Common myeloid progenitor, CD34-positive (primary cell): ENCODE measurements around the gene TUB.

Experiments
- CTCF ChIA-PET: fragments of 350-600 bp; sonication (Branson Sonifier 250); formaldehyde crosslinking; loops from one replicate; lab custom pipeline; 2021; ENCODE audit warnings: antibody characterized with exemption; lab: Charles Lee
- POLR2A ChIA-PET: fragments of 350-600 bp; sonication (Branson Sonifier 250); formaldehyde crosslinking; loops from one replicate; lab custom pipeline; 2021; ENCODE audit warnings: antibody characterized with exemption; lab: Charles Lee
- DNase-seq, 3 donors: peaks; one replicate each; pipeline versions ENCODE4 v3.0.0 to v3.0.0-alpha.2; 2013
- H3K27ac ChIP-seq, 2 experiments: 1 replicate in 1 of 2; 2 replicates in 1 of 2; pipeline ENCODE4 v1.7.0; 2013; ENCODE audit warnings: inconsistent platforms in 2 of 2, low read length in 2 of 2, mild to moderate bottlenecking in 2 of 2, low read depth in 1 of 2, moderate library complexity in 1 of 2; ENCODE audit not compliant: severe bottlenecking in 2 of 2, insufficient read depth in 1 of 2, poor library complexity in 1 of 2
- H3K27me3 ChIP-seq, 5 experiments: replicated peaks in 2 of 5; 1 replicate in 3 of 5; 2 replicates in 2 of 5; pipeline versions ENCODE4 v1.6.1 to v1.7.0; 2013; ENCODE audit warnings: low read length in 4 of 5, mild to moderate bottlenecking in 2 of 5, moderate library complexity in 2 of 5, inconsistent platforms in 1 of 5; ENCODE audit not compliant: insufficient read depth in 5 of 5, control insufficient read depth in 4 of 5
- H3K36me3 ChIP-seq, 4 experiments: 1 replicate in 2 of 4; 2 replicates in 2 of 4; pipeline versions ENCODE4 v1.6.1 to v1.7.0; 2013; ENCODE audit warnings: low read length in 3 of 4, control low read depth in 1 of 4, mild to moderate bottlenecking in 1 of 4; ENCODE audit not compliant: control insufficient read depth in 4 of 4, insufficient read depth in 4 of 4
- H3K4me1 ChIP-seq, 4 experiments: 1 replicate in 3 of 4; 2 replicates in 1 of 4; pipeline versions ENCODE4 v1.6.1 to v1.7.1; 2013; ENCODE audit warnings: low read length in 3 of 4, mild to moderate bottlenecking in 3 of 4, control low read depth in 1 of 4, inconsistent platforms in 1 of 4, moderate library complexity in 1 of 4; ENCODE audit not compliant: control insufficient read depth in 4 of 4, insufficient read depth in 4 of 4; ENCODE audit errors: control extremely low read depth in 1 of 4
- H3K4me3 ChIP-seq, 7 experiments: 1 replicate in 4 of 7; 2 replicates in 3 of 7; pipeline versions ENCODE4 v1.5.1 to v1.7.0; 2013; ENCODE audit warnings: mild to moderate bottlenecking in 7 of 7, low read length in 6 of 7, moderate library complexity in 6 of 7, inconsistent platforms in 2 of 7, low read depth in 2 of 7, control low read depth in 1 of 7; ENCODE audit not compliant: insufficient read depth in 4 of 7, control insufficient read depth in 1 of 7; ENCODE audit errors: extremely low read depth in 1 of 7
- H3K9me3 ChIP-seq, 5 experiments: 1 replicate in 4 of 5; 2 replicates in 1 of 5; pipeline versions ENCODE4 v1.6.1 to v1.7.1; 2013; ENCODE audit warnings: low read length in 4 of 5, mild to moderate bottlenecking in 2 of 5, inconsistent platforms in 1 of 5, low read depth in 1 of 5, moderate library complexity in 1 of 5; ENCODE audit not compliant: control insufficient read depth in 4 of 5, insufficient read depth in 2 of 5; ENCODE audit errors: control extremely low read depth in 1 of 5
- WGBS: methylation state at CpG from one replicate; pipeline ENCODE4 v1.1.5; 2013; ENCODE audit not compliant: insufficient coverage; 5-methylcytosine and 5-hydroxymethylcytosine counted together

TUB gene

GRCh38 chr11:8108421-8108820 lies 27.4 kb downstream of the TUB start:
- POLR2A ChIA-PET: no interaction called here

GRCh38 chr11:8109675-8110074 lies 28.7 kb downstream of the TUB start:
- H3K4me3 ChIP-seq: no peak overlapping the region
- POLR2A ChIA-PET: no interaction called here
- H3K27me3 ChIP-seq: no peaks in the 10 kb centered on the region
- CTCF ChIA-PET: interaction anchor here (1.0 to 3.1 kb wide), 4 partner anchors 11 to 103 kb away, joined by 3 to 23 read pairs (median 4); no protein-coding TSS in a partner anchor
- peaks cover 0 to 18% (median 0%) of the 10 kb centered on the region in 4 experiments for H3K36me3 ChIP-seq
- H3K9me3 ChIP-seq: peaks cover 0 to 4% (median 0%) of the 10 kb centered on the region in 5 experiments
- no peak for DNase-seq
- H3K4me1 ChIP-seq: no peaks in the 10 kb centered on the region
- H3K27ac ChIP-seq: no peak overlapping the region

More at GRCh38 chr11:8108421-8108820, 27.4 kb downstream of the TUB start:
- no peak overlapping the region for H3K4me3 ChIP-seq
- no peaks in the 10 kb centered on the region for H3K9me3 ChIP-seq
- no peaks in the 10 kb centered on the region for H3K4me1 ChIP-seq
- CTCF ChIA-PET: interaction anchor here (0.7 to 3.1 kb wide), 4 partner anchors 9 to 102 kb away, joined by 3 to 23 read pairs (median 4); no protein-coding TSS in a partner anchor
- no peaks in the 10 kb centered on the region for H3K27me3 ChIP-seq
- no peak for DNase-seq
- 79% methylated on average over 2 of the region's 2 CpGs for WGBS
- H3K27ac ChIP-seq: no peak overlapping the region
- H3K36me3 ChIP-seq: peaks cover 0 to 23% (median 2%) of the 10 kb centered on the region in 4 experiments

DNA sequence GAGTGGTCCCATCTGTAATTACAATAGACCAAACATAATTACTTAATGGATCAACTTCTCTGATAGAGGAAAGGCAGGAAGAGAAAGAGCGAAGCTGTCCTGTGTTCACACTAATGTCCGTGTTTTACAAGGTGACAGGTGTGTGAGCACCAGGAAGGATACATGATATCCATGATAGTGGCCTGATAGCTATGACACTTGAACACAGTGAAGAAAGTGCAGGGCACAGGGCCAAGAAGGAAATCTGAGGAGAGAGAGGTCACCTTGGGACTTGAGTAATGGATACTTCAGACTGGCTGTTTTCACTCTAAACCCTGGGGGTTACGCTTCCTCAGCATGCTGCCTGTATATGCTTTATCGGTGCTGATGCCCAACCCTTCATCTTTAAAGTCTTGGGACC lies 29.4 kb downstream of the TUB start:
- no peak overlapping the region for H3K4me3 ChIP-seq
- peaks cover 0 to 18% (median 0%) of the 10 kb centered on the region in 4 experiments for H3K36me3 ChIP-seq
- POLR2A ChIA-PET: no interaction called here
- H3K27ac ChIP-seq: no peak overlapping the region
- no peaks in the 10 kb centered on the region for H3K4me1 ChIP-seq
- CTCF ChIA-PET: interaction anchor here (1.0 kb wide), 1 partner anchor 104 kb away, joined by 4 read pairs; no protein-coding TSS in a partner anchor
- H3K9me3 ChIP-seq: peaks cover 0 to 4% (median 0%) of the 10 kb centered on the region in 5 experiments
- DNase-seq: no peak
- H3K27me3 ChIP-seq: no peaks in the 10 kb centered on the region
- 98% methylated on average over 4 of the region's 4 CpGs for WGBS

- Histone ChIP-seq H3K9me3 (peaks cover 0 to 8% (median 0%) of the 10 kb centered on the region in 5 experiments), H3K4me3 (no peak overlapping the region), H3K27ac (no peak overlapping the region), H3K27me3 (no peaks in the 10 kb centered on the region), H3K4me1 (no peaks in the 10 kb centered on the region), H3K36me3 (peaks cover 0 to 14% (median 0%) of the 10 kb centered on the region in 4 experiments)
- no peak for DNase-seq
- ChIA-PET POLR2A (no interaction called here), CTCF (interaction anchor here (1.3 kb wide), 1 partner anchor 13 kb away, joined by 6 read pairs; no protein-coding TSS in a partner anchor)
- WGBS: 98% methylated on average over 7 of the region's 8 CpGs
Measured at GRCh38 chr11:8111636-8112035, 30.6 kb downstream of the TUB start.

DNA sequence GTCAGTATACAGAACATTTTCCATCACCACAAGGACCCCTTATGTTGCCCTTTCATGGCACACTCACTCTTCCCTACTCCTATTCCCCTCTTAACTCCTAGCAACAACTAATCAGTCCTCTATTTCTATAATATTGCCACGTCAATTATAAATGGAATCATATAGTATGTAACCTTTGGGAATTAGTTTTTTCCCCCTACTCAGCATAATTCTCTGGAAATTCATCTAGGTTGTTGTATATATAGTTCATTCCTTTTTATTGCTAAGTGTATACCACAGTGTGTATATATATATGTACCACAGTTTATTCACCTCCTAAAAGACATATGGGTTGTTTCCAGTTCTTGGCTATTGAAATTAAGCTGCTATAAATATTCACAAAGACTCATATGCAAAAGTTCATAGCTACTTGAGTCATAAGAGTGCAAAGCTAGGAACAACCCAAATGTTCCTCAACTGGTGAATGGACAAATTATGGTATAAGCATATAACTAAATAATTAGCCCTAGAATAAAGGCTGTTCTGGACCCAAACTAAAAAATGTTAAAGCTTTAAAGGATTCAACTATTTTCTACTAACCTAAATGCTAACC lies 41.3 kb downstream of the TUB start:
- POLR2A ChIA-PET: no interaction called here
- WGBS: no CpG with 5 or more reads among the region's 1 CpG

DNA sequence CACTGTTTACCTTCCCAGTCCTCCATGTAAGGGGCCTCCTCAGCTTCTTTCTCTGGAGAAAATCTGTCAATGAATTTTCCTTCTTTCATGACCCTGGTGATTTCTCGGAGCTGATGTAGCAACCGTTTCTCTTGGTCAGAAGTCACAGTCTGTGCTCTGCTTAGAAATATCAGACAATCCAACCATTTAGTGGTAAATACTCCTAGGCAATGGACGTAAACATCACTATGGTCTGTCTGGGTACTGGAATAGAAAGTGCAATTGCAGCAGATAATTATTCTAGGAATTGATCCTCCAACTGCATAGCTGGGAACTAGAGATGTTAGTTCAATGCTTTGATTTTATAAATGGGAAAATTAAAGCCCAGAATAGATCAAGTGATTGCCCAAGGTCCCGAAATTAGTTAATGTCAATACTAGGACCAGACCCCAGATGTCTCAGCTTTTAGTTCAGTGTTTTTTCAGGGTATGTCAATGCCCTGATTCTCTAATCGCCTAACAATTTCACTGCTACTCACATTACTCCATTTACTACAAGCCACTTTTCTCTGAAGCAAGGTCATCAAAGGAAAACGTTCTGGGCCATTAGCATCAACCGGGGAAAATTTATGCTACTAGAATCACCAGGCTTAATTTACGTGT lies 45.8 kb downstream of the TUB start:
- CTCF ChIA-PET: no interaction called here
- H3K27me3 ChIP-seq: no peaks in the 10 kb centered on the region
- peaks cover 0 to 2% (median 0%) of the 10 kb centered on the region in 4 experiments for H3K36me3 ChIP-seq
- no peak overlapping the region for H3K27ac ChIP-seq
- no peaks in the 10 kb centered on the region for H3K9me3 ChIP-seq
- POLR2A ChIA-PET: no interaction called here
- no peaks in the 10 kb centered on the region for H3K4me1 ChIP-seq
- DNase-seq: no peak
- WGBS: 100% methylated on average over 4 of the region's 8 CpGs
- no peak overlapping the region for H3K4me3 ChIP-seq

More for the DNA sequence above, 41.3 kb downstream of the TUB start:
- H3K4me1 ChIP-seq: no peaks in the 10 kb centered on the region
- H3K27ac ChIP-seq: no peak overlapping the region
- H3K9me3 ChIP-seq: no peaks in the 10 kb centered on the region
- peaks cover 0 to 2% (median 0%) of the 10 kb centered on the region in 4 experiments for H3K36me3 ChIP-seq
- H3K4me3 ChIP-seq: no peak overlapping the region
- CTCF ChIA-PET: no interaction called here
- H3K27me3 ChIP-seq: no peaks in the 10 kb centered on the region
- no peak for DNase-seq

GRCh38 chr11:8127447-8127846 lies 46.4 kb downstream of the TUB start:
- Histone ChIP-seq H3K27me3 (no peaks in the 10 kb centered on the region), H3K36me3 (peaks cover 0 to 2% (median 0%) of the 10 kb centered on the region in 4 experiments), H3K4me1 (no peaks in the 10 kb centered on the region), H3K27ac (no peak overlapping the region), H3K4me3 (no peak overlapping the region), H3K9me3 (no peaks in the 10 kb centered on the region)
- POLR2A ChIA-PET: no interaction called here
- DNase-seq: no peak
- whole genome bisulfite sequencing: 100% methylated on average over 1 of the region's 2 CpGs
- CTCF ChIA-PET: no interaction called here
